OCI-LY3 (cell line): ENCODE data around the gene LOXL3.

Experiments
- CTCF ChIP-seq: fragments of 200-600, 300-600 bp; sonication (generic); IDR thresholded peaks from 2 replicates; pipeline ENCODE4 v1.5.1; 2014; ENCODE audit warnings: antibody characterized with exemption, low read length, low read depth
- EZH2phosphoT487 ChIP-seq: fragments of 200-600 bp; shearing (Covaris generic); IDR thresholded peaks from 2 replicates; pipeline ENCODE4 v1.6.1; 2018; ENCODE audit warnings: antibody characterized with exemption, mixed run types, low read depth

- no peak for TF ChIP-seq CTCF
- TF ChIP-seq EZH2phosphoT487, result no peak
Observed at GRCh38 chr2:74551942-74552913, 1.5 kb downstream of the LOXL3 start.
